Fibroblast of peridontal ligament (primary cell): ENCODE measurements around the gene UBE2J2.

Experiments used
- DNase-seq: peaks from one replicate; pipeline ENCODE4 v3.0.0-alpha.2; 2010; ENCODE audit errors: extremely low read depth

Gene UBE2J2

DNA sequence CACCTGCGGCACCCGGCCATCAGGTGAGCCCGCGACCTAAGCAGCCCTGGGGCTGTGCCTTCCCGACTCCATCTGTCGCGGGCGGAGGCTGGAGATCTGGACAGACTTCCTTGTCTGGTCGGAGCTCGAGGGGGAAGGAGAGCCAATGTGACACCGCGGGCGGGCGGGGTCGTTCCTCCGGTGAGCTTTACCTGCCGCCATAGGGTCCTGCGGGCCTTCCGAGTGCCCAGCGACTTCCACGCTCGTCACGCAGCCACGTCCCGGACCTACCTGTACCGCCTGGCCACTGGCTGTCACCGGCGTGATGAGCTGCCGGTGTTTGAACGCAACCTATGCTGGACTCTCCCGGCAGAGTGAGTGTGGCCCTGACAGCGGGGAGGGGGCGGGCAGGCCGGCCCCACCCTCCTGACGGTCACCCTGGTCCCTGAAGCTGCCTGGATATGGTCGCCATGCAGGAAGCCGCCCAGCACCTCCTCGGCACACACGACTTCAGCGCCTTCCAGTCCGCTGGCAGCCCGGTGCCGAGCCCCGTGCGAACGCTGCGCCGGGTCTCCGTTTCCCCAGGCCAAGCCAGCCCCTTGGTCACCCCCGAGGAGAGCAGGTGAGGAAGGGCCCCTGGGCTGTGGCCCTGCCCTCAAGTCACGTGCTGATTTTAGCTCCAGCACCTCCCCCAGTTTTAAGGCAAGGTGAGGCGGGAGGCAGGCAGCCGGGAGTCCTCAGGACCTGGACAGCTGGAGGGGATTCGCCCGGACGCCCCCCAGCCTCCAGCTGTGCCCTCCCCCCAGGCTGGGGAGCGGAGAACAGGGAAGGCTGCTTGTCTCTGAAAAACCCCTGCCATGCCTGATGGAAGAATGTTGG lies 35.8 kb upstream of the UBE2J2 start:
- DNase-seq, result no peak

- no peak for DNase-seq
Observed at GRCh38 chr1:1308756-1309250, 35.1 kb upstream of the UBE2J2 start.

- DNase-seq, result peak; percentile 92
Observed at GRCh38 chr1:1307923-1308755, 34.5 kb upstream of the UBE2J2 start, which contains the start of the genes ACAP3 and PUSL1. Gene ACAP3 (minus strand): TSS chr1:1307930. CDS start chr1:1307815, 115 bp downstream. Gene PUSL1 (plus strand): TSS chr1:1308597. CDS start chr1:1308644, 47 bp downstream.

- DNase-seq, result no peak
Observed at GRCh38 chr1:1307261-1307922, 33.7 kb upstream of the UBE2J2 start.

- no peak for DNase-seq
Observed at GRCh38 chr1:1306661-1307260, 33.1 kb upstream of the UBE2J2 start.

DNA sequence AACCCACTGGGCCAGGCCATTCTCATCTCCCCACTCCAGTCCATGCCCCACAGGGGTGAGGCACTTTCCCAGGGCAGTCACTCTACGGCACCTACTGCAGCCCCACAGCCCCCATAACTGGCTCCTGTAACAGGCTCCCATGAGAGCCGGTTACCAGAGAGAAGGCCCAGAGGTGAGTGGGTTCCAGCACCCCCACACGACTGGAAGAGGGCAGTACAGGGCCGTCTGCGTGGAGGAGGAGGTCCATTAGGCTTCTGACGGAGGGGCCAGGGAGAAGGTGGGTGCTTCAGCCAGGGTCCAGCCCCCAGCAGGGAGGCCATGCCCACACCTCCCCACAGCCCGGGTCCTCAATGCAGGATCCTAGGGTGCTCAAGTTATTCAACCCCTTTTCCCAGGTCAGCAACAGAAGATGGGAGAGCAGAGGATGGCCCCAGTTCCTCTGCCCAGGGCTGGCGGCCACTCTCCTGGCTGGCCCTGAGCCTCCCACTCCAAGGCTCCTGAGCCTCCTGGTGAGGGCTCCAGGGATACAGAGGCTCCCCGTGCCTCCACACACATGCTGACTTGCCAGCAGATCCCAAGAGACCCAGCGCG lies 32.5 kb upstream of the UBE2J2 start:
- DNase-seq, result no peak

DNA sequence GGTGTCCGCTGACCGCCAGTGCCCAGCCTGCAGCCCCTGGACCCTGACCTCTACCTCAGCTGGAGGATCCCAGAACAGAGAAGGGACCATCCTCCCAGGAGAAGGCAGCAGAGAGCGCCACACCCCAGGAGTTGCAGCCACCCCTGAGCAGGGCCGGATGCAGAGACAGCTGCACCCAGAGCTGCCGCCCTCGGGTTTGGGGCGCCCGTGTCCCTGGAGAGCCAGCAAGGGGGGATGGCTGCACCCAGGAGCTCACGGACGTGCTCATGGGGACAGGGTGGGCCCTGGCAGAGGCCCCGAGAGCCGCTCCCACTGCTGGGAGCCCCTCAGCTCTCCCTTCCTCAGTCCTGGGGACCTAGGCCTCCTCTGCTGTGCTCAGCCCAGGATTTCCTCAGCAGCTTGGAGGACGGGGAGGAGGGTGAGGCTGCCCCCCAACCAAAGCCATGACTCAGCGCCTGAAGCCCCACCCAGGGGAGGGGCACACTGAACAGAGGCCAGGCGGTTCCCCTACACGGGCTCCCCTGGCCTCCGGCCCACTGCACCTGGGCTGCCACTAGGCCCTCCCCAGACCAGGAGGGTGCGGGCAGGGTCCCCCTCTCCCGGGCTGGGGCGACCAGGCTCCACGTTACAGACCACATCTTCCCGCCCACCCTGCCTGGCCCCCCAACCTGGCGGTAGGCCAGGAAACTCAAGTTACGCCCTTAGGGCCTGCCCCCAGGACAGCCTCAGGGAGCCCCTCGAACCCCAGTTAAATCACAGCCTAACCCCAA lies 31.8 kb upstream of the UBE2J2 start:
- DNase-seq, result peak; percentile 68

DNA sequence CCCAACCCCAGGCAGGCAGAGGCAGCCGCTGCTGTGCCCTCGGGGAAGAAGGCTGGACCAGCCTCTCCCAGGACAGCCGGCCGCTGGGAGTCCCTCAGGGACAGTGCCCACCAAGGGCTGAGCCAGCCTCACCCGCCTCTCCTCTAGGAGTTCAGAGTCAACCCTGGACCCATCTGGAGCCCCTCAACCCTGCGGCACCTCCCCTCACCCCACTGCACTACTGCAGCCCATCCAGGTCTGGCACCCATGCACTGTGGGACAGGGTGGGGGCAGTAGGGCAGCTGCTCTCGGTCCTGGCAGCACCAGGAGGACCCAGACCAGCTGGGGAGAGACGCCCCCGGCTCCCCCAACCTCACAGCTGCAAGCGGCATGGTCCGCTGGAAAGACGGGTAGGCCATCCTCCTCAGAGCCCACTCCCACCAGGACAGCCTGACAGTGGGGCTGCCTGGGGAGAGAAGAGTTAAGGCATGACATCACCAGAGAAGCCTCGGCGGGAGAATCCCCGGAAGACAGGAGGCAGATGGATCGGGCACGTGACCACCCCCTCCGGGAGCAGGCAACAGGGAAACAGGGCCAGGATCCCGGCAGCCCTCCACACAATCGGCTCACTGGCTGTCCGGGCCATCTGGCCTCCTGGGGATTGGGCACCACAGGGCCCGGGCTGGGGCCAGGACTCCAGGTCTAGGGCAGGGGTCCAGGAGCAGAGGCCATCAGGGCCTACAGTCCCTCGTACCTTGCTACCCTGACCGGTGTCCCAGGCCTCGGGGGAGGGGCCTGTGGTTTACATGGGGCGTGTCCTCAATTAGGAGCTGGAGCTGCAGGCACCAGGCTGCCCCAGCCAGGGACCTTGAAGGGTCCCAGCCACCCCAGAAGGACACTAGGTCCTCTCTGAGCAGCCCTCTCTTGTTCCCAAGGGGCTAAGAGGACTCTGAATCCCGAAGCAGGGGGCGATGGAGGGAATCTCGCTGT lies 31.0 kb upstream of the UBE2J2 start:
- DNase-seq, result peak; percentile 67

DNA sequence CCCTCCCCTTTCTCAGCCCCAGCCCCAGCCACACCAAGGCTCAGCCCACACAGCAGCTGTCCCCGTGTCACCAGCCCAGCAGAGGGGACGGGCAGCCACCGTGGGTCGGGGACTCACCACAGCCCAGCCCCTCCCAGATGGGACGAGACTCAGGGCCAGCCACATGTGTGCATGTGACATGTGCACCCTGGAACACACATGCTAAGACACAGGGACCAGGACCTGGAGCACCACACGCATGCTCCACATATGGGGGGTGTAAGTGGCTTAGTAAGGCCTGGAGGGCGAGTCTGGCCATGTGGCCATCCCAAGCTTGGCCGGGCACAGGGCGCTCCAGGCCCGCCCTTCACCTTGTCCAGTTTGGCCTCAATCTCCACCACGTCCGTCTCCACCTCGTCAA lies 30.1 kb upstream of the UBE2J2 start:
- no peak for DNase-seq

GRCh38 chr1:1302951-1303509 lies 29.4 kb upstream of the UBE2J2 start:
- DNase-seq, result no peak

- no peak for DNase-seq
Observed at GRCh38 chr1:1302006-1302430, 28.4 kb upstream of the UBE2J2 start.

DNA sequence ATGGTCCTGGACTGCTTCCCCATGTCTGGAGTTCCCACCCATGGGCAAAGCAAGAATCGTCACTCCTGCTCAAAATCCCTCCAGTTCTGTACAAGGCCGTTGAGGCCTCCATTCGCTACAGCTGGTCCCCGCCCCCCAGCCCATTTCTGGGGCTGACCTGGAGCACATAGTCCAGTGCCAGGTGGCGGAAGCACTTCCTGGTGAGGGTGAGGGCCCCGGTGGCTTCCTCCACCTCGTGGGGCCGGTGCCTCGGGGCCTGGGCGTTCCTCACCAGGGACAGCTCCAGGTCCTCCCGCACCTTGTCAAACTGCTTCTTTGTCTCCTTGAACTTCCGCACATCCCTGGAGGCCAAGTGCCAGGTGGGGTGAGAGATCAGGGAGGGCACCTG lies 26.7 kb upstream of the UBE2J2 start:
- no peak for DNase-seq

DNA sequence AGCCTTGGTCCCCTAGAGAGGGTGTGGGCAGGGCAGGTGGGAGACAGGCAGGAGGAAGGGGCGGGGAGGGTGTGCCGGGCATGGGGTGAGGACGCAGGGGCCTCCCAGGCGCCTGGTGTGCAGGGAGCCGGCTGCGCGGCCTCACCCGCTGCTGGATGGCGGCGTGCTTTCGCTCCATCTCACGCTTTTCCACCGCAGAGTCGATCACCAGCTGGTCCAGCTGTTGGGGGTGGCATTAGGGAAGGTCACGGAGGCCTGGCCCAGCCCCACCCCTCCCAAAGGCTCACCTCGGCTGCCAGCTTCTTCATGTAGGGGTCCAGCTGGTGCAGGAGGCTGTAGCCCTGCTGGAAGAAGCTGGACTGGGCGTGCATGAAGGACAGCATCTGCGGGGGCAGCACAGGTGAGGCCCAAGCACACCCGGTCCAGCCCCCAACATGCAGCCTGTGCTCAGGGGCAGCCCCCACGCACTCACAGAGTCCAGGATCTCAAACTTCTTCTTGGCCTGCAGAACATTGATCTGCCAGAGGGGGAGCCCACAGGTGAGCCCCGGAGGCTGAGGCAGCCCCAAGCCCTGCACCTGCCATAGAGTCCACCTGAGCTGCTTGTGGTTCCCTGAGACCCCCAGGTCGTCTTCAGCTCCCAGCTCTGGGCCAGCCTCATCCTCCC lies 26.2 kb upstream of the UBE2J2 start:
- no peak for DNase-seq

- no peak for DNase-seq
Observed at GRCh38 chr1:1298861-1299685, 25.4 kb upstream of the UBE2J2 start.

DNA sequence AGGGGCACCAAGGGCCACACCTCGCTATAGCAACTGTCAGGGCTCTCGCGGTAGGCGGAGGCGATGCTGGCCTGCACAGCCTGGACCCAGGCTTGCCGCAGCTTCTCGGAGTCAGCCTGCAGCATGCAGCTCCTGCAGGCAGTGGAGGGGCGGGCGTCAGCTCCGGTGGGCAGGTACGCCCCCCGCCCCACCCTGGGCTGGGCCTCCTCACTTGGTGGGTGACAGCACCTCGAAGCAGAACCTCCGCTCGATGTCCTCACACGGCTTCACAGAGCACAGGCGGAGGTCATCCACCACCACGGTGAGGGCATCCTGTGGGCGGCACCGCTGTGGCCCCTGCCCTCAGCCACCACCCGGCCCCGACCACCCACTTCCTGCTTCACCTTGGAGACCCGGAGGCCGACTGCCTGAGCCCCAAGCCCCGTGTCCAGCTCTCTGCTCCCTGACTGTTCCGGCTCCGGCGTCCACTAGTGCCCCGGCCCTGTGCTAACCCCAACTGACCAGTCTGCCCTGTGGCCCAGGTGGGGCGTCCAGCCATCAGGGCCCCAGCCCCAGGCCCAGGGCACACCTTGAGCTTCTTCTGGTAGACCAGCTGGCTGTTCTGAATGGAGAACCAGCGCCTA lies 24.3 kb upstream of the UBE2J2 start:
- no peak for DNase-seq

DNA sequence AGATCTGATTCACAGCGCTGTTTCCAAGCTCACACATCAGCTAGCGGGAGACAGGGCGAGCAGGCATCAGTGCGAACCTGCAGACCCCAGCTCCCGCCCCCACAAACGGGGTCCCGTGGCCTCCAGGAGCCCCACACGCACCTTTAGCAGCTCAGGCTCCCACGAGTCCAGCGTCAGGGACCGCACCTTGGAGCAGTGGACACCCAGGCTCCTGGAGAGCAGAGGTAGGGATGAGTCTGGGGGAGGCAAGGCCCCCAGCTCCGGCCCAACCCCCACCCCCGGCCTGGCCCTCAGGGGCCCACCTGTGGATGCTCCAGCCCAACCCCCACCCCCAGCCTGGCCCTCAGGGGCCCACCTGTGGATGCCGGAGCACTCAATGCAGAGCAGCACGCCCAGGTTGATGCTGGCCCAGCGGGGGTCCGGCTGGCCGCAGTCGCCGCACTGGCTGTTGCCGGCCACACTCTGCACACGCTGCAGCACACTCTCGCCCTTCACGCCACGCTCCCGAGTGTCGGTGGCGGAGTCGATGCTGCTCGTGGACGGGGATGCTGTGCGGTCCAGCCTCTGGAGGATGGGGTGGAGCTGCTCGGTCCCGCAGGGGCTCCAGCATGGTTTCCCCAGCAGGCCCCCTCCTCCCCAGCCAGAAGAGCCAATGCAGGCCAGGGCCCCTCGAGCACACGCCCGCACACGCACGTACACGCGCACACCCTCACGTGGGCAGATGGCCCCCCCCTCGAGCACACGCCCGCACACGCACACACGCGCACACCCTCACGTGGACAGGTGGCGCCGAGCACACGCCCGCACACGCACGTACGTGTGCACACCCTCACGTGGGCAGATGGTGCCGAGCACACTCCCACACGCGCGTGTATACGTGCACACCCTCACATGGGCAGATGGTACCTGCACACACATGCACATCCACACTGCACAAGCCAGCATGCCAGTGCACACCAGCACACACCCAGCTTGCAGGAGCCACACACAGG lies 22.7 kb upstream of the UBE2J2 start:
- no peak for DNase-seq
